Mesodermal cell (in vitro differentiated cells): Measurements from ENCODE around the gene PTPN14.

Experiments used
- H3K27ac ChIP-seq: 2 replicates; pipeline ENCODE4 v1.7.0; 2013; ENCODE audit warnings: mild to moderate bottlenecking, low read depth, low read length, moderate library complexity; ENCODE audit not compliant: severe bottlenecking
- H3K36me3 ChIP-seq: 2 replicates; pipeline ENCODE4 v1.7.1; 2013; ENCODE audit warnings: mild to moderate bottlenecking, low read length, moderate library complexity; ENCODE audit not compliant: control insufficient read depth, insufficient read depth
- H3K4me1 ChIP-seq: one replicate; pipeline ENCODE4 v1.7.1; 2013; ENCODE audit warnings: mild to moderate bottlenecking, low read length; ENCODE audit not compliant: insufficient read depth, control insufficient read depth, poor library complexity, severe bottlenecking
- H3K4me3 ChIP-seq: 2 replicates; pipeline ENCODE4 v1.7.0; 2013; ENCODE audit warnings: low read length, control low read depth, mild to moderate bottlenecking; ENCODE audit not compliant: insufficient read depth, poor library complexity, severe bottlenecking; ENCODE audit errors: extremely low read depth
- H3K9me3 ChIP-seq: 2 replicates; pipeline ENCODE4 v1.7.1; 2013; ENCODE audit warnings: mild to moderate bottlenecking, low read length, moderate library complexity; ENCODE audit not compliant: control insufficient read depth
- WGBS, 2 experiments: methylation state at CpG; one replicate each; pipeline ENCODE4 v1.1.5; 2013; ENCODE audit warnings: missing lambda C conversion rate in 2 of 2; ENCODE audit not compliant: insufficient coverage in 2 of 2; 5-methylcytosine and 5-hydroxymethylcytosine counted together

PTPN14 gene

GRCh38 chr1:214330222-214330621, 221.2 kb downstream of the PTPN14 start:
- 81 to 100% methylated on average over 1 to 2 of the region's 3 CpGs for WGBS, 2 experiments
- H3K4me1 ChIP-seq: peaks cover 15% of the 10 kb centered on the region
- no peak overlapping the region for H3K27ac ChIP-seq
- no peak overlapping the region for H3K4me3 ChIP-seq
- peaks cover 55% of the 10 kb centered on the region for H3K36me3 ChIP-seq
- H3K9me3 ChIP-seq: no peaks in the 10 kb centered on the region

DNA sequence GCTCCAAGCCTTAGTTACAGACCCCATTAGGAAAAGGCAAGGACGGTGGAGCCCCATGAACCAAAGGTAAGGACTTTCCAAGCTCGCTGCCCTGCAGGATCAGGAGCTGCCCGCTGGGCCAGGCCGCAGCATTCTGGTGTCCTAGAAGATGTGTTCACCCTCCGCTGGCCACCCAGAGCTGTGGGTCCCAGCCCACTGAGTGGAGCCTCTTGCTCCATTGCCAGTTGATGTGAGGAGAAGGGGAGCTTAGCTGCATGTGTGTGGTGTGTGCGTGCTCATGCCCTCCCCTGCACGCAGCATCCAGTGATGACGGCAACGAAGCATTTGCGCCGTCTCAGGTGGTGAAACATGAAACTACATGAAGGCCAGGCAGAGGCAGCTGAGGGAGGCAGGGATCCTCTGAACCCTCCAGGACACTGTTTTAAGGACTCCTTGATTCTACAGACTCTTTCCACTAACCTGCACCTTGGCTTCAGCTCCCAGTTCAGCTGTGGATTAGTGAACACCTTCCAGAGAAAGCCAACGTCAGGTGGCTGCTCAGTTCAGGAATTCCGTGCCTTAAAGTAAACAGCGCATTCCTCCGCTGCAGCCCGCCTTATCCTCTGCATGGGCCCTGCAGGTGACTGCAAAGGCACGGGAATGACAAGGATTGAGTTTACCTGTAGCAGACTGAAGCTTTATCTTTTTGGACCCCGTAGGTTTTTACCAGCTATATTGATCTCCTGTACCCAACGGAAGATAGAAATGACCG, 221.8 kb downstream of the PTPN14 start:
- 92 to 94% methylated on average over 16 to 19 of the region's 20 CpGs for WGBS, 2 experiments
- Histone ChIP-seq H3K9me3 (no peaks in the 10 kb centered on the region), H3K27ac (no peak overlapping the region), H3K4me1 (peaks cover 15% of the 10 kb centered on the region), H3K36me3 (peaks cover 52% of the 10 kb centered on the region), H3K4me3 (no peak overlapping the region)

DNA sequence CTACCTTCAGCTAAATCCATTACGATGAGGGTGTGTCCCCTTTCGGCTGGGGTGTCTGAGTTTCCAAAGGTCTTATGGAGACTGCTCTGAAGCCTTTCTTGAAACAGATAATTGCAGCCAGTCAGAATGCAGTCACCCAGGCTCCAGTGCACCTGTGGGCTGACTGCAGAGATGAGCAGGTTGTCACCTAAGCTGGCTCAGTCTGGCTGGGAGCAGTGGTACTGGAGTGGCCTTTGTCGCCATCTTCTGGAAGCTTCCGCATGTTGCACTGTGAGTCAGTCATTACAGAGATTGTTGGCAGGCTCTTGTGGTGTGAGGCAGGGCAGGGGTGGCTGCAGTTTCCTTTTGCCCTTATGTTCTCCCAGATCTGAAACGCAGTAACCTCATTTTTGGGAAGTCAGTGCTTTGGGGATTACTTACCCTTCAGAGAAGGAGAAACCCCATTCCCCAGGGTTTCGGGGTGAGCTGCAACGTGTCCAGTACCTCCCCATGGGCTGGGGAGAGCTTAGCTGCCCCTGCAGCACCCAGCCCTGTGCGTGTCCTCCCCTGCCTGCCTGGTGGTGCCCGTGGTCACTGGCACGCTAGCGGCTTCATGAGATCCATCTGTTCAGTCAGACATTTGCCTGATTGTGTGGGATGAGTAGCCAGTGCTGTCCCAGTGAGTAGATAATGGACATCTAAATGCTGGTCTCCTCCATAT, 222.5 kb downstream of the PTPN14 start:
- Histone ChIP-seq H3K4me3 (no peak overlapping the region), H3K4me1 (peaks cover 13% of the 10 kb centered on the region), H3K9me3 (no peaks in the 10 kb centered on the region), H3K36me3 (peaks cover 45% of the 10 kb centered on the region), H3K27ac (no peak overlapping the region)
- WGBS, 2 experiments: 58 to 64% methylated on average over 7 to 10 of the region's 11 CpGs

DNA sequence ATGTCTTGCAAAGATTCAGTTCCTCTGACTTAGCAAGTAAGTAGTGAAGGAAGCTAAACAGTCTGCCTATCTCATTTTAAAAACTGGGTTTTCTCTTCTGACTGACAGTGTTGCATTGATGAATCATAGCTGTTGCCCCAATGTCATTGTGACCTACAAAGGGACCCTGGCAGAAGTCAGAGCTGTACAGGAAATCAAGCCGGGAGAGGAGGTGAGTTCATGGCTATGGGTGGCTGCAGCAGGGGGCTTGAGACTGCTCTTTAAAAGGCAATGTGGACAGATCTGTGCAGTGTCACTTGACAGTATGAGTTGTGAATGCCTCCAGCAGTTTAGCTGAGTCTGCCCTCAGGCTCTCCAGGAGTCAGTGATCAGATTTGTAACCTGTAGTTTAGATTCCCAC, 223.9 kb downstream of the PTPN14 start:
- Histone ChIP-seq H3K4me3 (no peak overlapping the region), H3K27ac (no peak overlapping the region), H3K4me1 (peaks cover 1% of the 10 kb centered on the region), H3K36me3 (peaks cover 43% of the 10 kb centered on the region), H3K9me3 (no peaks in the 10 kb centered on the region)
- WGBS, 2 experiments: 78 to 94% methylated on average over 1 of the region's 1 CpG

GRCh38 chr1:214326406-214326805, 225.0 kb downstream of the PTPN14 start:
- no peak overlapping the region for H3K27ac ChIP-seq
- 88 to 94% methylated on average over 2 to 3 of the region's 5 CpGs for WGBS, 2 experiments

GRCh38 chr1:214324896-214325800, 226.3 kb downstream of the PTPN14 start:
- 76 to 88% methylated on average over 8 of the region's 8 CpGs for WGBS, 2 experiments
- H3K4me3 ChIP-seq: no peak overlapping the region

More at GRCh38 chr1:214326406-214326805, 225.0 kb downstream of the PTPN14 start:
- Histone ChIP-seq H3K4me3 (no peak overlapping the region), H3K36me3 (peaks cover 42% of the 10 kb centered on the region), H3K9me3 (no peaks in the 10 kb centered on the region), H3K4me1 (no peaks in the 10 kb centered on the region)

GRCh38 chr1:214321705-214322453, 229.5 kb downstream of the PTPN14 start:
- no peak overlapping the region for H3K27ac ChIP-seq
- peaks cover 5% of the 10 kb centered on the region for H3K4me1 ChIP-seq
- H3K9me3 ChIP-seq: no peaks in the 10 kb centered on the region
- 91% methylated on average over 4 of the region's 5 CpGs; no CpG with 5 or more reads in 1 of the 2 experiments for WGBS, 2 experiments
- H3K4me3 ChIP-seq: no peak overlapping the region
- peaks cover 39% of the 10 kb centered on the region for H3K36me3 ChIP-seq

More at GRCh38 chr1:214324896-214325800, 226.3 kb downstream of the PTPN14 start:
- H3K36me3 ChIP-seq: peaks cover 37% of the 10 kb centered on the region
- H3K9me3 ChIP-seq: no peaks in the 10 kb centered on the region
- no peaks in the 10 kb centered on the region for H3K4me1 ChIP-seq
- H3K27ac ChIP-seq: no peak overlapping the region

DNA sequence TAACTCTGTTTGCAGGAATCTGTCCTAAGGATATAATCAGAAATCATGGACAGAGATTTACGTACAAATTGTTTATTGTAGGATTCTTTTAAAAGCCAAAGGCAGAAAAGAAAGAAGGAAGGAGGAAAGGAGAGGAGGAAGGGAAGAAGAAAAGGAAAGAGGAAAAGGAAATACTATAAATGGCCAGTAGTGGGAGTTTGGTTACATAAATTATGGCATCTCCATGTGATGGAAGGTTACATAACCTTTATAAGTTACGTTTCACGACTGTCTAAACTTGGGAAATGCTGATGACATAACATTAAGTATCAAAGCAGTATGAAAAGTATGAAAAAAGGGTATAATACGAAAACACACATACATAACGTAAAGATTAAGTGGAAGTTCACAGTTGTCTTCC, 231.5 kb downstream of the PTPN14 start:
- Histone ChIP-seq H3K27ac (no peak overlapping the region), H3K4me1 (peaks cover 5% of the 10 kb centered on the region), H3K36me3 (peaks cover 28% of the 10 kb centered on the region), H3K9me3 (no peaks in the 10 kb centered on the region), H3K4me3 (no peak overlapping the region)
- 97 to 100% methylated on average over 3 to 5 of the region's 5 CpGs for WGBS, 2 experiments

GRCh38 chr1:214318956-214319736, 232.3 kb downstream of the PTPN14 start:
- 95 to 97% methylated on average over 9 to 10 of the region's 10 CpGs for WGBS, 2 experiments
- no peak overlapping the region for H3K27ac ChIP-seq
- H3K36me3 ChIP-seq: peaks cover 28% of the 10 kb centered on the region
- H3K9me3 ChIP-seq: no peaks in the 10 kb centered on the region
- no peak overlapping the region for H3K4me3 ChIP-seq
- peaks cover 5% of the 10 kb centered on the region for H3K4me1 ChIP-seq
